Fibroblast of the aortic adventitia (primary cell): ENCODE results near the gene ALG9. TPM values are rescaled to one million over a fixed set of nuclear protein-coding genes. Genes with fewer than 3 reads are reported as not detected.

Source experiments
- DNase-seq: peaks from one replicate; pipeline ENCODE4 v3.0.0-alpha.2; 2010; ENCODE audit warnings: low read depth
- H3K4me3 ChIP-seq: 2 replicates; pipeline ENCODE4 v1.5.1; 2011; ENCODE audit warnings: low read depth, mild to moderate bottlenecking, control low read depth, low read length, moderate library complexity
- CTCF ChIP-seq: IDR thresholded peaks from 2 replicates; pipeline ENCODE4 v1.5.1; 2011; ENCODE audit warnings: mild to moderate bottlenecking, low read length, control low read depth, inconsistent platforms; ENCODE audit not compliant: insufficient read depth
- total RNA-seq: library from RNA; depleted of rRNA; stranded (reverse); fragments of >200 nt; gene quantifications from 2 replicates; pipeline ENCODE4 v1.2.3, GENCODE V29; 2012; ENCODE audit warnings: low replicate concordance

The ALG9 gene
- total RNA-seq, 1 donor, result 41.7 TPM

- peak; percentile 86 for DNase-seq
- H3K4me3 ChIP-seq, result peak overlapping the region; percentile 55
- no peak for TF ChIP-seq CTCF
Measured at GRCh38 chr11:111913997-111914396, 42.6 kb upstream of the ALG9 start.

- no peak for DNase-seq
- TF ChIP-seq CTCF, result no peak
- peak overlapping the region; percentile 55 for H3K4me3 ChIP-seq
Measured at GRCh38 chr11:111913031-111913861, 41.9 kb upstream of the ALG9 start.

GRCh38 chr11:111912535-111912934 is 41.2 kb upstream of the ALG9 start, which contains the start of gene HSPB2:
Gene HSPB2 (plus strand): TSS chr11:111912734. CDS start chr11:111912830, 96 bp downstream.
- H3K4me3 ChIP-seq, result peak within 1 kb of the TSS; percentile 55
- DNase-seq, result no peak
- TF ChIP-seq CTCF, result no peak

- TF ChIP-seq CTCF, result no peak
- peak within 1 kb of the TSS; percentile 55 for H3K4me3 ChIP-seq
- DNase-seq, result peak; percentile 89
Measured at GRCh38 chr11:111911563-111912401, 40.4 kb upstream of the ALG9 start, which contains the start of gene CRYAB. Gene CRYAB (minus strand): TSS chr11:111911770. CDS start chr11:111911724, 46 bp downstream.

- no peak for DNase-seq
- H3K4me3 ChIP-seq, result peak overlapping the region; percentile 29
- TF ChIP-seq CTCF, result no peak
Measured at GRCh38 chr11:111910676-111911562, 39.5 kb upstream of the ALG9 start.

GRCh38 chr11:111909378-111909777 is 38.0 kb upstream of the ALG9 start:
- no peak for DNase-seq
- no peak for TF ChIP-seq CTCF
- H3K4me3 ChIP-seq, result no peak overlapping the region
